ENCODE data around the gene DCTN2.

Gene DCTN2

DNA sequence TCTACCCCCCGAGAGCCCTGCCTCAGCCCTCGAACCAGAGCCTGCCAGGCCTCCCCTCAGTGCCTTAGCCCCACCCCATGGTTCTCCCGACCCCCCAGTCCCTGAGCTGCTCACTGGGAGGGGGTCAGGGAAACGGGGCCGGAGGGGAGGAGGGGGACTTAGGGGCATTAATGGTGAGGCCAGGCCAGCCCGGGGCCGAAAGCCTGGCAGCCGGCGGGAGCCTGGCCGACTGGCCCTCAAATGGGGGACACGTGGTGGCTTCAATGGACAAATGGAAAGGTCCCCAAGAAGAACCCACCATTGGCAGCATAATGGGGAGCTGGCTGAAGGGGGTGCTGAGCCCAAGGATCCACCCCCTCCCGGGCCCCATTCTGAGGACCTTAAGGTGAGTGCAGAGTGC lies 18.8 kb downstream of the DCTN2 start:
- DNase-seq (ENCODE audit: low read depth): no peak
- TF ChIP-seq, protein P1, sequence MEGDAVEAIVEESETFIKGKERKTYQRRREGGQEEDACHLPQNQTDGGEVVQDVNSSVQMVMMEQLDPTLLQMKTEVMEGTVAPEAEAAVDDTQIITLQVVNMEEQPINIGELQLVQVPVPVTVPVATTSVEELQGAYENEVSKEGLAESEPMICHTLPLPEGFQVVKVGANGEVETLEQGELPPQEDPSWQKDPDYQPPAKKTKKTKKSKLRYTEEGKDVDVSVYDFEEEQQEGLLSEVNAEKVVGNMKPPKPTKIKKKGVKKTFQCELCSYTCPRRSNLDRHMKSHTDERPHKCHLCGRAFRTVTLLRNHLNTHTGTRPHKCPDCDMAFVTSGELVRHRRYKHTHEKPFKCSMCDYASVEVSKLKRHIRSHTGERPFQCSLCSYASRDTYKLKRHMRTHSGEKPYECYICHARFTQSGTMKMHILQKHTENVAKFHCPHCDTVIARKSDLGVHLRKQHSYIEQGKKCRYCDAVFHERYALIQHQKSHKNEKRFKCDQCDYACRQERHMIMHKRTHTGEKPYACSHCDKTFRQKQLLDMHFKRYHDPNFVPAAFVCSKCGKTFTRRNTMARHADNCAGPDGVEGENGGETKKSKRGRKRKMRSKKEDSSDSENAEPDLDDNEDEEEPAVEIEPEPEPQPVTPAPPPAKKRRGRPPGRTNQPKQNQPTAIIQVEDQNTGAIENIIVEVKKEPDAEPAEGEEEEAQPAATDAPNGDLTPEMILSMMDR (IDR thresholded peaks at IDR 0.05; ENCODE audit: insufficient read depth, low read depth, low read length, missing control alignments): no peak
- H3K4me3 ChIP-seq (ENCODE audit: low read length): no peak overlapping the region

DNA sequence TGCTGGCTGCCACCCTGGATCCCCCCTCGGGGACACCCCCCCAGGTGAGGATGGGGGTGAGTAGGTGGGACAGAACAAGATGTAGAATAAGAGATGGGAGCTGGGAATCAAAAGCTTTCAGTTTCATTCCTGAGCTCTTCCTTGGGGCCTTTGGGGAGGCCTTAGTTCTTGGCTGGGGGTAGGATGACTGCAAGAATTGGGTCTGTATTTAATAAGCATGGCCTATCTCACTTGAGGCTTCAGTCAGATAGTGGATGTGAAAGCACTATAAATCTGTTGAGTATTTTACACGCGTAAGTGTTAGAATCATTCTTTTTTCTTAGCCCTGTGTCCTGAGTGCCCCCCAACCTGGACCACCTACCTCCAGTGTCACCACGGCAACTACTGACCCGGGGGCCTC lies 19.8 kb downstream of the DCTN2 start:
- DNase-seq (ENCODE audit: low read depth): no peak
- H3K4me3 ChIP-seq (ENCODE audit: low read length): no peak overlapping the region
- TF ChIP-seq, protein P1 (IDR thresholded peaks at IDR 0.05; ENCODE audit: insufficient read depth, low read depth, low read length, missing control alignments): no peak

DNA sequence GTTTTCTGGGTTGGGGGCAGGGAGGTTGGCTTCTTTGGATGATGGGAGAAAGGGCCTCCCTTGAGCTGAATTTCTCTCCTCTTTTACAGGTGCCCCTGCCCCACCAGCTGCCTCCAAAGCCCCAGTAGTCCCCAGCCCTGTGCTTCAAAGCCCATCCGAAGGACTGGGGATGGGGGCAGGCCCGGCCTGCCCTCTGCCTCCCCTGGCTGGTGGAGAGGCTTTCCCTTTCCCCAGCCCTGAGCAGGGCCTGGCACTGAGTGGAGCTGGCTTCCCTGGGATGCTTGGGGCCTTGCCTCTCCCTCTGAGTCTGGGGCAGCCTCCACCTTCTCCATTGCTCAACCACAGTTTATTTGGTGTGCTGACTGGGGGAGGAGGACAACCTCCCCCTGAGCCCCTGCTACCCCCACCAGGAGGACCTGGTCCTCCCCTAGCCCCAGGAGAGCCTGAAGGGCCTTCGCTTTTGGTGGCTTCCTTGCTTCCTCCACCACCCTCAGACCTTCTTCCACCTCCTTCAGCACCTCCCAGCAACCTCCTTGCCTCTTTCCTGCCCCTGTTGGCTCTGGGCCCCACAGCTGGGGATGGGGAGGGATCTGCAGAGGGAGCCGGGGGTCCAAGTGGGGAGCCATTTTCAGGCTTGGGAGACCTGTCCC lies 20.4 kb downstream of the DCTN2 start:
- TF ChIP-seq, protein P1 (IDR thresholded peaks at IDR 0.05; ENCODE audit: insufficient read depth, low read depth, low read length, missing control alignments): no peak
- DNase-seq (ENCODE audit: low read depth): no peak
- no peak overlapping the region for H3K4me3 ChIP-seq (ENCODE audit: low read length)

DNA sequence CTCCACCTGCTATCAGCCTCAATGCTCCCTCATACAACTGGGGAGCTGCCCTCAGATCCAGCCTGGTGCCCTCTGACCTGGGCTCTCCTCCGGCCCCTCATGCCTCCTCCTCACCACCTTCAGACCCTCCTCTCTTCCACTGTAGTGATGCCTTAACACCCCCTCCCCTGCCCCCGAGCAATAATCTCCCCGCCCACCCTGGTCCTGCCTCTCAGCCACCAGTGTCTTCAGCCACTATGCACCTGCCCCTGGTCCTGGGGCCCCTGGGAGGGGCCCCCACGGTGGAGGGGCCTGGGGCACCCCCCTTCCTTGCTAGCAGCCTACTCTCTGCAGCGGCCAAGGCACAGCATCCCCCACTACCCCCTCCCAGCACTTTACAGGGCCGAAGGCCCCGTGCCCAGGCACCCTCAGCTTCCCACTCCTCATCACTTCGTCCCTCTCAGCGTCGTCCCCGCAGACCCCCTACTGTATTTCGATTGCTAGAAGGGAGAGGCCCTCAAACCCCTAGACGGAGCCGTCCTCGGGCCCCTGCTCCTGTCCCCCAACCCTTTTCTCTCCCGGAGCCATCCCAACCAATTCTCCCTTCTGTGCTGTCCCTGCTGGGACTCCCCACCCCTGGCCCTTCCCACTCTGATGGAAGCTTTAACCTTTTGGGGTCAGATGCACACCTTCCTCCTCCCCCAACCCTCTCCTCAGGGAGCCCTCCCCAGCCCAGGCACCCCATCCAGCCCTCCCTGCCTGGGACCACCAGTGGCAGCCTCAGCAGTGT lies 21.2 kb downstream of the DCTN2 start:
- TF ChIP-seq, protein P1 (IDR thresholded peaks at IDR 0.05; ENCODE audit: insufficient read depth, low read depth, low read length, missing control alignments): no peak
- no peak for DNase-seq (ENCODE audit: low read depth)
- no peak overlapping the region for H3K4me3 ChIP-seq (ENCODE audit: low read length)

DNA sequence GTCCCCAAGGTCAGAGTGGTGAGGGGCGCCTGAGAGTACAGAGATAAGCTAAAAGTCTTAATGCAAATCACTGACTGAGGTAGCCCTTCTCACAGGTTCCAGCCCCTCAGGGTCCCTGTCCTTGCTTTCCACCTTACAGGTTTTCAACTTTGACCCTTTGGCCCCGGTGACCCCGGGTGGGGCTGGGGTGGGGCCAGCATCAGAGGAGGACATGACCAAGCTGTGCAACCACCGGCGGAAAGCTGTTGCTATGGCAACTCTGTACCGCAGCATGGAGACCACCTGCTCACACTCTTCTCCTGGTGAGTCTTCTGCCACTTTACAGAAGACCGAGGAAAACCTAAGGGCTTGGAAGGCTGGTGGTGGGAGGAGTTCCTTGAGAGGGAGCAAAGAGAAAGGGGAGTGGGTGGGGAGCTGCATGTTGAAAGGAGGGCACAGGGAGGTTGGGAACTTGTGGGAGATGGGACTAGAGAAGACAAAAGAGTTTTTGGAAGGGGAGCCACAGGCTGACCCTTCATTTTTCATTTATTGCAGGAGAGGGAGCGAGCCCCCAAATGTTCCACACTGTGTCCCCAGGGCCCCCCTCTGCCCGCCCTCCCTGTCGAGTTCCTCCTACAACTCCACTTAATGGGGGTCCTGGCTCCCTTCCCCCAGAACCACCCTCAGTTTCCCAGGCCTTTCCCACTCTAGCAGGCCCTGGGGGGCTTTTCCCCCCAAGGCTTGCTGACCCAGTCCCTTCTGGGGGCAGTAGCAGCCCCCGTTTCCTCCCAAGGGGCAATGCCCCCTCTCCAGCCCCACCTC lies 22.0 kb downstream of the DCTN2 start:
- H3K4me3 ChIP-seq (ENCODE audit: low read length): peak overlapping the region; percentile 92
- DNase-seq (ENCODE audit: low read depth): no peak
- TF ChIP-seq, protein P1 (IDR thresholded peaks at IDR 0.05; ENCODE audit: insufficient read depth, low read depth, low read length, missing control alignments): no peak

DNA sequence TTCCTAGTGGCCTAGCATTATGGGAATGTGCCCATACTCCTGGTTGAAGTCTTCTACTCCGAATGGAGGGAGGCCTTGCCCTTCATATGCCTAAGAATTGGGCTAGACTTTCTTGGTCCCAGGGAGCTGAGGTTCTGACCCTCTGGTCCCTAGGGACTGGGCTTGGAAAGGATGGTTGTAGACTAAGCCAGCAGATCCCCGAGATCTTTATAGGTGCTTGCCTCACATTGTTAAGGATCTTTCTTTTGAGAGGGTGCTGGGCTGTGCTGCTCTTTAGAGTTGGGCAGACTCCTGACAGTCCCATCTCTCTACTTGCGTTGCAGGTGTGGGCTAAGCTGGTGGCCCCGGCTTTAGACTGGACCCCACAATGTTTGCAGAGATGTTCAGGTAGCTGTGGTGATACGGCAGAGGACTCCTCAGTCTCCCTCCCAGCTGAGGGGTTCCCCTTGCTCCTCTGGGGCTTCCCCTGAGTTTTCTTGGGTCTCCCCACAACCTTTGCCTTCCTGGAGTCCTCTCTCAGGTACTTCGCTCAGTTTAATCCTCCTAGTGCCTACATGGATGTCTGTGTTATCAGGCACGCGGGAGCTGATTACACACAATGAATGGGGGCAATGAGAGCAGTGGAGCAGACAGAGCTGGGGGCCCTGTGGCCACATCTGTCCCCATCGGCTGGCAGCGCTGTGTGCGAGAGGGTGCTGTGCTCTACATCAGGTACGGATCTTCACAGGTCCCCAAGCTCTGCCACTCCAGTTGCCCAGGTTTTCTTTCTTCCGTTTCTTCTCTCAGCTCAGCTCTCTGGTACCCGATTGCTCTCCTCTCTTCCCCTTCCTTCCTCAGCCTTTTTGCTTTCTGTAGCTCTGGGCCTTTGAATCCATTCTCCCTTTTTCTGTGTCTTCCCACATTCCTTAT lies 23.0 kb downstream of the DCTN2 start:
- TF ChIP-seq, protein P1 (IDR thresholded peaks at IDR 0.05; ENCODE audit: insufficient read depth, low read depth, low read length, missing control alignments): no peak
- no peak for DNase-seq (ENCODE audit: low read depth)
- peak overlapping the region; percentile 92 for H3K4me3 ChIP-seq (ENCODE audit: low read length)

All from epithelial cell of esophagus (primary cell).